ENCODE results near the gene COG5.
"Not testable (repeated sequence)": the region's sequence is repeated elsewhere in the genome, so short reads cannot be mapped to it uniquely, and the experiment has no call there.

Gene COG5

GRCh38 chr7:107160389-107160788, 403.3 kb downstream of the COG5 start:
- no peak for DNase-seq
- TF ChIP-seq CTCF (IDR thresholded peaks at IDR 0.05; ENCODE audit: low read depth, low read length), result no peak
- no peak overlapping the region for H3K4me3 ChIP-seq (ENCODE audit: low read depth, low read length)

GRCh38 chr7:107158028-107158427, 405.7 kb downstream of the COG5 start:
- no peak overlapping the region for H3K4me3 ChIP-seq (ENCODE audit: low read depth, low read length)
- H3K9me3 ChIP-seq (ENCODE audit: severe bottlenecking), result no peaks in the 10 kb centered on the region
- no peak for DNase-seq
- no peaks in the 10 kb centered on the region for H3K27me3 ChIP-seq (ENCODE audit: insufficient read depth, low read depth, severe bottlenecking)
- no peak for TF ChIP-seq CTCF (IDR thresholded peaks at IDR 0.05; ENCODE audit: low read depth, low read length)
- no peak overlapping the region for H3K27ac ChIP-seq
- H3K36me3 ChIP-seq, result no peaks in the 10 kb centered on the region

More at GRCh38 chr7:107160389-107160788, 403.3 kb downstream of the COG5 start:
- H3K27ac ChIP-seq, result no peak overlapping the region
- no peaks in the 10 kb centered on the region for H3K27me3 ChIP-seq (ENCODE audit: insufficient read depth, low read depth, severe bottlenecking)
- no peaks in the 10 kb centered on the region for H3K9me3 ChIP-seq (ENCODE audit: severe bottlenecking)
- no peaks in the 10 kb centered on the region for H3K36me3 ChIP-seq

DNA sequence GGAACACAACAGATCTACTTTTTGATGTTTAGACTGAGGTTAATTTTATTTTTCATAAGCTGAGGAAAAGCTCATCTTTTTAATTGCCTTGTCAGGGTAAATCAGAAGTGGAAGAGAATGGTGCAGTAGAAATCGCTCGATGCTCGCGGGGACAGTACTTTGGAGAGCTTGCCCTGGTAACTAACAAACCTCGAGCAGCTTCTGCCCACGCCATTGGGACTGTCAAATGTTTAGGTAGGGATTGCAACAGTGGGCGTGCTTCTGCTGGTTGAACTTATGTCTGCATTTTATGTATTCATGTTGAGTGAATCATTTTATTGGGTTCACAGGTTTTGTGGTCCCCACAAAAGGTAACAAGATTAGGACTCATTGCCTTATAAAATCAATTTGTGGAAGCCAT, 406.6 kb downstream of the COG5 start:
- Histone ChIP-seq H3K9me3 (ENCODE audit: severe bottlenecking) (no peaks in the 10 kb centered on the region), H3K36me3 (no peaks in the 10 kb centered on the region)

GRCh38 chr7:107155726-107156125, 408.0 kb downstream of the COG5 start:
- not testable (repeated sequence) for H3K4me3 ChIP-seq (ENCODE audit: low read depth, low read length); DNase-seq; H3K27me3 ChIP-seq (ENCODE audit: insufficient read depth, low read depth, severe bottlenecking); H3K27ac ChIP-seq; H3K9me3 ChIP-seq (ENCODE audit: severe bottlenecking); H3K36me3 ChIP-seq

More for the DNA sequence above, 406.6 kb downstream of the COG5 start:
- H3K4me3 ChIP-seq (ENCODE audit: low read depth, low read length), result no peak overlapping the region
- no peak for DNase-seq
- no peak overlapping the region for H3K27ac ChIP-seq
- H3K27me3 ChIP-seq (ENCODE audit: insufficient read depth, low read depth, severe bottlenecking), result no peaks in the 10 kb centered on the region
- no peak for TF ChIP-seq CTCF (IDR thresholded peaks at IDR 0.05; ENCODE audit: low read depth, low read length)

DNA sequence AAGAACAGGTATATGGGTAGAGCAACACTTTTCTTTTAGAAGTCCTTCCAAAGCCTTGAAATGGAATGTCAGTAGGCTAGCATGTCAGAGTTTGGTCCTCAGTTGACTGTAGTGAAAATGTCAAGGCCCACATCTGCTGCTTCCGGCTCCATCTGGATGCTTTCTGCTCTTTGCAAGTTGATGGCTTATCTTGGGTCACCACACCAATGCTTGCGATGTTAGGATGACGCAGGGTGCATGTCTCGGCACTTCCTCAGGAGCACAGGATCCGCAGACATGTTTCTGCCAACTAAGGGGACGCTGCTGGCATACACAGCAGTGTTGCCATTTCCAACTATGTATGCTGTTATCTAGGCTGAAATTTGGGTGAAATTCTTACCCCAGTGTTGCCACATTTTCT, 408.9 kb downstream of the COG5 start:
- no peaks in the 10 kb centered on the region for H3K36me3 ChIP-seq
- DNase-seq, result no peak
- no peak overlapping the region for H3K27ac ChIP-seq
- H3K27me3 ChIP-seq (ENCODE audit: insufficient read depth, low read depth, severe bottlenecking), result no peaks in the 10 kb centered on the region
- H3K9me3 ChIP-seq (ENCODE audit: severe bottlenecking), result no peaks in the 10 kb centered on the region
- H3K4me3 ChIP-seq (ENCODE audit: low read depth, low read length), result no peak overlapping the region
- TF ChIP-seq CTCF (IDR thresholded peaks at IDR 0.05; ENCODE audit: low read depth, low read length), result no peak

DNA sequence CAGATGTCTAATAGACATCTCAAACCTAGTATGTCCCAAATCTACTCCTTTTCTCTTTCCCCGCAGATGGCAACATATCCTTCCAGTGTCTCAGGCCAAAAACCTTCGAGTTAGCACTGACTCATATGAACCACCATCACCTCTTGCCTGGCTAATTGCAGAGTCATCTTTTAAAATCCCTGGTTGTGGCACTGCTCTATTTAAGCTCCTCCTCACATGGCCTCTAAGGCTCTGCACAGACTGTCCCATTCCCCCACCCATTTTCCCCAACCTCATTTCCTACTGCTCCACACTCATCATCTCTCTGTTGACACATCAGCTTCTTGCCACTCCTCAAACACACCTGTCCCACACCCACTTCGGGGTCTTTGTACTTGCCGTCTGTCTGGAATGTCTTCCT, 411.7 kb downstream of the COG5 start:
- Histone ChIP-seq H3K27ac (no peak overlapping the region), H3K27me3 (ENCODE audit: insufficient read depth, low read depth, severe bottlenecking) (no peaks in the 10 kb centered on the region), H3K36me3 (no peaks in the 10 kb centered on the region), H3K9me3 (ENCODE audit: severe bottlenecking) (no peaks in the 10 kb centered on the region), H3K4me3 (ENCODE audit: low read depth, low read length) (no peak overlapping the region)
- no peak for DNase-seq
- TF ChIP-seq CTCF (IDR thresholded peaks at IDR 0.05; ENCODE audit: low read depth, low read length), result no peak

Data from WERI-Rb-1 (cell line).